Ovary (tissue), 9 donors: ENCODE results near the gene BLOC1S6. TPM values are rescaled to one million over a fixed set of nuclear protein-coding genes. Genes with fewer than 3 reads are reported as not detected.

ENCODE experiments used
- DNase-seq, 5 donors: peaks; one replicate each; pipeline ENCODE4 v3.0.0-alpha.2; 2019 to 2020
- H3K27ac ChIP-seq, 2 donors: fragments of 200-600 bp; one replicate each; pipeline versions ENCODE4 v1.5.1 to v1.8.0; 2019 to 2022
- H3K27me3 ChIP-seq: fragments of 200-600 bp; one replicate; pipeline ENCODE4 v1.8.0; 2022
- H3K36me3 ChIP-seq: fragments of 200-600 bp; sonication (generic); one replicate; pipeline ENCODE4 v1.5.1; 2019
- H3K4me1 ChIP-seq: one replicate; pipeline ENCODE4 v1.8.1; 2013; ENCODE audit warnings: mild to moderate bottlenecking, moderate library complexity; ENCODE audit not compliant: insufficient read depth
- H3K4me3 ChIP-seq: fragments of 200-600 bp; sonication (generic); one replicate; pipeline ENCODE4 v1.5.1; 2017
- H3K9me3 ChIP-seq, 2 donors: fragments of 200-600 bp in 1 of 2; sonication (generic) in 1 of 2; one replicate each; pipeline versions ENCODE4 v1.5.1 to v1.8.1; 2013 to 2019; ENCODE audit warnings: mild to moderate bottlenecking in 1 of 2, moderate library complexity in 1 of 2
- CTCF ChIP-seq, 3 donors: fragments of 450-650 bp in 2 of 3; fragments of 200-600 bp in 1 of 3; IDR thresholded peaks; one replicate each; pipeline versions ENCODE4 v1.5.1 to v1.8.0; 2016 to 2022; ENCODE audit warnings: antibody characterized with exemption in 3 of 3, mild to moderate bottlenecking in 1 of 3
- EP300 ChIP-seq: sonication (generic); formaldehyde crosslinking; IDR thresholded peaks from one replicate; pipeline ENCODE4 v1.6.1; 2017; ENCODE audit warnings: antibody characterized with exemption
- POLR2A ChIP-seq: fragments of 450-650 bp; IDR thresholded peaks from one replicate; pipeline ENCODE4 v1.6.1; 2017; ENCODE audit warnings: antibody characterized with exemption, mild to moderate bottlenecking, moderate library complexity
- WGBS, 3 donors: extraction: QIAGEN DNeasy Blood & Tissue Kit in 1 of 3; methylation state at CpG; one replicate each; pipeline versions ENCODE4 v1.1.5 to v1.1.7; 2013 to 2017; 5-methylcytosine and 5-hydroxymethylcytosine counted together
- intact Hi-C, 4 donors: fragments of 100-400 bp; cut with DNase I; formaldehyde crosslinking; loops; one replicate each; pipeline versions ENCODE4 v1.11.0 to v1.15.1; 2022 to 2023
- polyA plus RNA-seq, 2 donors: library from polyadenylated mRNA; stranded (reverse); fragments of 200-250 nt in 1 of 2; fragments of 350-450 nt in 1 of 2; fragmentation: Illumina TruSeq in 1 of 2; extraction: RNeasy Lipid Tissue Mini Kit (QIAGEN cat#74804) in 1 of 2; gene quantifications; one replicate each; pipeline ENCODE4 v1.2.3, GENCODE V29; 2013 to 2014
- total RNA-seq, 7 donors: library from RNA; depleted of rRNA in 2 of 7; stranded (reverse); fragments of >200 nt in 2 of 7; fragmentation: NEBNext Ultra II Directional in 3 of 7; extraction: Animal tissue kit (Norgen Biotek cat#: 25700) in 3 of 7; gene quantifications; one replicate each; pipeline versions ENCODE4 v1.1.0 to v1.2.4, GENCODE V29; 2016 to 2023
- donor health status: DM: no; HTN: no; CAD: no; lungs with moderate emphysema.
- donor health status: DM: no; HTN: no; CAD: no.
- donor health status: Bipolar disorder and iron deficiency.
- donor health status: DM: yes; HTN: yes; CAD: no.
- donor health status: DM: no; HTN: no; CAD: no.
- donor health status: DM: yes; HTN: yes; CAD: no.

Gene BLOC1S6
- total and polyA plus RNA-seq, 9 donors = 28.8 to 58.3 (median 46.1) TPM

DNA sequence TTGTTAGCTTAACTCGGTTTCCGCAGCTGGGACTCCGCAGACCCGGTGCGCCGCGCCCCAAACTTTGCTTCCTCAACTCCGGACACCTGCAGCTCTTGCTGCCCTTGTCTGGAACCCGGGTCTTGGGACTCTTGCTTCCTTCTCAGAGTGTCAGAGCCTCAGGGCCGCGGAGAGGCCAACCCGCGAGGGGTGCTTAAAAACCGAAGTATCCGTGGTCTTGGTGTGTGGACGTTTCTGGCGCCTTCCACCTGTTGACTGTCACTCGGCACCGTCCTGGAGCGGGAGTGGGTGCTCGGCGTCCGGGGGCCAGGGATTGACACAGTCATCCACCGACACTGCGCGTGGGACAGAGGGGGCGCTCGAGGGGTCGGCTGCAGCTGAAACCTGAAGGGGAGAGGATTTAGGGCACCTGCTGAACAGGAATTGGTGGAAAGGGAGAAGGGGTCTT is 48.0 kb downstream of the BLOC1S6 start:
- intact Hi-C loops = no loop called here
- H3K9me3 ChIP-seq = no peaks in the 10 kb centered on the region
- peak overlapping the region; percentile 1 to 3 for H3K27ac ChIP-seq
- H3K27me3 ChIP-seq = no peaks in the 10 kb centered on the region
- 0 to 1% (median 1%) methylated on average over 27 to 29 of the region's 29 CpGs for WGBS, 3 donors
- H3K4me3 ChIP-seq = peak overlapping the region; percentile 65
- TF ChIP-seq POLR2A = no peak
- peak in 2 of 3 donors; percentile 21 to 34 for TF ChIP-seq CTCF (IDR thresholded peaks at IDR 0.05)
- TF ChIP-seq EP300 = no peak
- no peaks in the 10 kb centered on the region for H3K36me3 ChIP-seq
- H3K4me1 ChIP-seq = peaks cover 5% of the 10 kb centered on the region
- DNase-seq = peak; percentile 40 to 59 (median 56)

GRCh38 chr15:45635763-45636292 is 48.6 kb downstream of the BLOC1S6 start:
- peaks cover 5% of the 10 kb centered on the region for H3K4me1 ChIP-seq
- H3K36me3 ChIP-seq = no peaks in the 10 kb centered on the region
- H3K9me3 ChIP-seq = no peaks in the 10 kb centered on the region
- H3K4me3 ChIP-seq = peak overlapping the region; percentile 65
- no peak for DNase-seq
- H3K27me3 ChIP-seq = no peaks in the 10 kb centered on the region
- WGBS, 3 donors = 53 to 62% (median 62%) methylated on average over 17 of the region's 17 CpGs
- intact Hi-C loops = no loop called here
- no peak for TF ChIP-seq CTCF (IDR thresholded peaks at IDR 0.05)
- no peak overlapping the region for H3K27ac ChIP-seq

DNA sequence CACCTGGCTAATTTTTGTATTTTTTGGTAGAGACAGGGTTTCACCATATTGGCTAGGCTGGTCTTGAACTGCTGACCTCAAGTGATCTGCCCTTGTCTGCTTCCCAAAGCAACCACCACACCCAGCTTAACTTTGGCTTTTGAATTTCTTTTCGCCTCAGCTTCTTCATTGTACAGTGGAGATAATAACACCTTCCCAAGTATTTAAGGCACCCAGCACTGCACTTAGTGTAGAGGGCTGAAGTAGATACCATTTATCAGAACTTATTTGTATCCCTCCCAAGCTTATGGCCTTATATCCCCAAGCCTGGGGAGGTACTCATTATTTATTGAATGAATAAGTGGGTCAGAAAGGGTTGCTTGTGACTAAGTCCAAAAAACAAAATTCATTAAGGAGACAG is 50.0 kb downstream of the BLOC1S6 start:
- H3K4me1 ChIP-seq = peaks cover 9% of the 10 kb centered on the region
- H3K27ac ChIP-seq = peak overlapping the region in 1 of 2 donors; percentile 63
- H3K9me3 ChIP-seq = no peaks in the 10 kb centered on the region
- DNase-seq = no peak
- H3K36me3 ChIP-seq = no peaks in the 10 kb centered on the region
- intact Hi-C loops = no loop called here
- TF ChIP-seq CTCF (IDR thresholded peaks at IDR 0.05) = no peak
- TF ChIP-seq EP300 = no peak
- TF ChIP-seq POLR2A = no peak
- no peaks in the 10 kb centered on the region for H3K27me3 ChIP-seq
- 54 to 77% (median 68%) methylated on average over 1 of the region's 1 CpG for WGBS, 3 donors
- peak overlapping the region; percentile 3 for H3K4me3 ChIP-seq

GRCh38 chr15:45637552-45638033 is 50.4 kb downstream of the BLOC1S6 start:
- DNase-seq = peak; percentile 42 to 70 (median 69)
- 0 to 2% (median 1%) methylated on average over 6 of the region's 6 CpGs for WGBS, 3 donors
- no peak for TF ChIP-seq POLR2A
- no peak for TF ChIP-seq EP300
- TF ChIP-seq CTCF (IDR thresholded peaks at IDR 0.05) = no peak
- Histone ChIP-seq H3K27me3 (no peaks in the 10 kb centered on the region), H3K36me3 (no peaks in the 10 kb centered on the region), H3K4me1 (peaks cover 10% of the 10 kb centered on the region), H3K27ac (peak overlapping the region in 1 of 2 donors; percentile 63), H3K9me3 (no peaks in the 10 kb centered on the region), H3K4me3 (peak overlapping the region; percentile 3)
- intact Hi-C loops = no loop called here
